ENCODE results near the gene TJP2.

Gene TJP2

DNA sequence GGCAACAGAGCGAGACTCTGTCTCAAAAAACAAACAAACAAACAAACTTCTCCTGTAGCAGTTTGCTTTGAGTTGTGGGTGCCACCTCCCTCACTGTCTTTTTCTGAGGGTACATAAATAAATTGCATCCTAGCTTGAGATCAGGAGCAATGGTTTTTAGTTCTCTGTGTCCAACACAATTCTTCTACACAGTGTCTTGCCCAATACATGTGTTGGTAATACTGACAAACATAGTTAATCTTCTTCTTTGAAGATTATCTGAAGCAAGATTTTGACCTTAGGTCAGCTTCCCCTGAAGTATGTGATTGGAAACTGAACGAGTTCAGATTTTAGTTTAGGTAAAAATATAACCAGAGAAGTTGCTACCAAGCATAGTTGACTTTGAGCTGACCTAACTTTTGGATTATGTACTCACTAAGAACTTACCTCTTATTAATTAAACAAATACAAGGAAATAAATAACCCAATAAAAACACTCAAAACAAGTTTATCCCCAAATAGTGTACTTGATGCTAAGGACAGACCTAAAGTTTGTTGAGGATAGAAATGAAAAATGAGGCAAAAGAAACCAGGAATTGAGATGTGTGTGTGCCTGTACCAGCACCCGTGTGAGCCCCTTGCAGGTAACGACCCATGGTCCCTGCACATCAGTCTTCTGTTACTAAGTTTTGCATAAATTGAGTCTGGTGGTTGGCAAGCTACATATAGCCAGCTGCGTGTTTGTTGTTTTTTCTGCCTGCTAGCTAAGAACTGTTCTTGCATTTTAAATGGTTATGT is 16.2 kb downstream of the TJP2 start:
- DNase-seq = no peak

DNA sequence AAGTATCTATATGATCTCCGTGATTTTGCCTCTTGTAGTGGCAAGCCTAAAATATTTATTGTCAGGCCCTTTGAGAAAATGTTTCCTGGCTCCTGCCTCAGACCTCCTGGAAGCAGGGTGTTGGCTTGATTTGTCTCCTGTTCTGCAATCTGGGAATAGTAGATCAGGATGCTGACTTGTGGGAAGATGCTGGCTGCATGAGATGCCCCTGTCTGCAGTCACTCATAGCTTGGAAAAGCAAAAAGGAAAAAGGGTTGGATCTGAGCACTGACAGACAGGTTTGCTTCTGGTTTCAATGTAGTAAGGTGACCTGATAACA is 16.7 kb downstream of the TJP2 start:
- no peak for DNase-seq

DNA sequence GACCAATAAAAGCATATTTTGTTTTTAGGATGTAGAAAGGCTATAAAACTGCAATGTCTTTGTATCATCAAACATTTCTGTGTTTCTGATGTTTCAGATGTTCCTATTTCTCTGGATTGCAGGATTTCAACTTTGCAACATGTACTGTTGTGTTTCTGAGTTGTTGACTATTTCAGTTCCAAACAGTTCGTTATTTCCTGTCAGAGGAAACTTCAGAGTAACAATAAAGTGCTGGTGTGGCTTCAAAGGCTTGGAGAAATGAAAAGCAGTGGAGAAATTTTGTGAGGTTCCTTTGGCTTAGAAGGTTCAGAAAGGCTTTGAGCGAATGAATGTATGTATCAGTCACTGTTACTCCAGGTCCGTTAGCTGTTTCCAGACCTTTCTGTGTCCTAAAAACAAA is 17.2 kb downstream of the TJP2 start:
- no peak for DNase-seq

DNA sequence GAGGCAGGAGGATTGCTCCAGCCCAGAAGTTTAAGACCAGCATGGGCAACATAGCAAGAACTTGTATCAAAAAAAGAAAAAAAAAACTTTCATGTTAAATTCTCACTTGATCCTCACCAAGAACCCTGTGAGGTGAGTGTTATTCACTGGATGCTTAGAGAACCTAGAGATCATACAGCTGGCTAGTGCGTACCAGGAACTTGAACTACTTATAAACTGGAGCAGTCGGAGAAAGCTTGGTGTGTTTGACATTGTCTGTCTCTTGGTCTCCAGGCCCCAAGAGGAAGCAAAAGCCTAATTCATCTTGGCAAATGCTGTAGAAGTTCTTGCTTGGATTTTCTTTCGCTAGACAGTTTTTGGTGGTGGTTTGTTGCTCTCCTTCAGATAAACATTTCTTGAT is 18.1 kb downstream of the TJP2 start:
- no peak for DNase-seq

DNA sequence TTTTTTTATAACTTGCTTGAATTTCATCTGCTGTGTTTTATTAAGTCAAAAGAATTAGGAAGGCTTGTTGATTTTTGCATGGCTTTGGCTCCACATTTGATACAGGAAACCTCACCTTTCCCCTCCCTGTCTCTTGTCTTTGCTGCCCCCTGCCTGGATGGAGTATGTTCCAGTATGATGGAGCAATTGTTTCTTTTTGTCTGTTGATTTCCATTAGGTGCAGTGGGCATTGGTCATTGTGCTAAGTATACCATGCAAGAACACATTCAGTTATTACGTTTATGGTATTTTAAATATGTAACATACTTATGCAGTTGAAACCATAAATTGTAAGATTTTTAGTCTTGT is 19.6 kb downstream of the TJP2 start:
- DNase-seq = no peak

DNA sequence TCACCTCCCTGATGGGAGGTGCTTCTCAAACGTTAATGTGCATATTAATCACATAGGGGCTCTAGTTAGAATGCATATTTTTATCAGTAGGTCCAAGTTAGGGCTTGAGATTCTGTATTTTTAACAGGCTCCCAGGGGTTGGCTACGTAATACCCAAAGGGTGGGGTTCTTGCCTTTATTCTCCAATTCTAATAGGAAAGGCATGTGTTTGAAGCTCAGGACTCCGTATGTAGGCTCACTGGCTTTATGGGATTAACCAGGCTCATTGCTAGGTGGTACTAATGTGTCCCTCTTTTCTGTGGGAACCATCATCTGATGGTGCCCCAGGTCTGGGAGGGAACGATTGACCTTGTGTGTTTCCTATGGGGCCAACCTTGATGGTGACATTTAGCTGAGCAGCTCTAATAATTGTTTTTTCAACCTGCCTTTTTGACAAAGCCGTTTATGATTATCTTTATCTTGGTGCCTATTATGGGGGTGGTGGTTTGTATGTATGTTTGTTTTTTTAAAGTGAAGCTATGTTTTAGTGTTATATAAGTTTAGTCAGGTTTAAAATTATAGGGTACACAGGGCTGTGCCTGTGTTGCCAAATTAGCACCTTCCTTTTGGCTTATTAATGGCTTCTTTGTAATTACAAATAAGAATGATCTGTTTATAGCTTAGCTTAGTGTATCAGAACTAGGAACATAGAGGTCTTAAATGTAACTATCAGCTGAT is 20.8 kb downstream of the TJP2 start:
- DNase-seq = no peak

DNA sequence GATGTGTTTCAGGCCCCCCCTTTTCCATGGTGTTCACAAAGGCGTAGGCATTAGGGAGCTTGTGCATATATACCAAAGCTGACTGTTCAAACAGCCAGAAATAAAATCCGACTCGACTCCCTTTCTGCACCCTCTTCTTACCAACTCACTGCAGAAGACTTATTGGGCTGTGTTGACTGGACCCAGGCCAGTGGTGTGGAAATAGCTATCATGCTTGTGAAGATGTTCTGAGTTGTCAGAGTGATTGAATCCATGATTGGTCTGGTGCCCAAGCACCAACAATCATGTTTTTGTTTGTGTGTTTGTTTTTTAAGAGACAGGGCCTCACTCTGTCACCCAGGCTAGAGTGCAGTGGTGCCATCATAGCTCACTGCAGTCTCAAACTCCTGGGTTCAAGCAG is 21.6 kb downstream of the TJP2 start:
- peak in 29 of 58 donors; percentile 9 to 82 (median 43) for DNase-seq

DNA sequence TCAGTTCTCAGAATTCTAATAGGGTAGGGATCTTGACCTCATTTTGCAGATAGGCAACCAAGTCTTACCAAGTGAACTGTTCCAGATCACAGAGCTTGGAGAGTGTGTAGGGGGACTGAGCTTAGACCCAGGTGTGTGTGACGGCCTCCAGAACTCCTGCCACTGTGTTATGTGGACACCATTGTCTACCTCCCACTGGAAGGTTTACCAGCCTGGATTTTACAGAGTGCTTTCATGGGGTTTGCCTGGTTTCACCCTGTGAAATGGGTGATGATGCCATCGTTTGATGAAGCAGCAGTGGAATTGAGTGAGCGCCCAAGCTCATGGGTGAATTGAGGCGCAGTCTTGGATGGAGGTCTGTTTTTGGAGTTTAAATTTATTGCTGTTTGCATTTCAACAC is 23.6 kb downstream of the TJP2 start:
- DNase-seq = no peak

DNA sequence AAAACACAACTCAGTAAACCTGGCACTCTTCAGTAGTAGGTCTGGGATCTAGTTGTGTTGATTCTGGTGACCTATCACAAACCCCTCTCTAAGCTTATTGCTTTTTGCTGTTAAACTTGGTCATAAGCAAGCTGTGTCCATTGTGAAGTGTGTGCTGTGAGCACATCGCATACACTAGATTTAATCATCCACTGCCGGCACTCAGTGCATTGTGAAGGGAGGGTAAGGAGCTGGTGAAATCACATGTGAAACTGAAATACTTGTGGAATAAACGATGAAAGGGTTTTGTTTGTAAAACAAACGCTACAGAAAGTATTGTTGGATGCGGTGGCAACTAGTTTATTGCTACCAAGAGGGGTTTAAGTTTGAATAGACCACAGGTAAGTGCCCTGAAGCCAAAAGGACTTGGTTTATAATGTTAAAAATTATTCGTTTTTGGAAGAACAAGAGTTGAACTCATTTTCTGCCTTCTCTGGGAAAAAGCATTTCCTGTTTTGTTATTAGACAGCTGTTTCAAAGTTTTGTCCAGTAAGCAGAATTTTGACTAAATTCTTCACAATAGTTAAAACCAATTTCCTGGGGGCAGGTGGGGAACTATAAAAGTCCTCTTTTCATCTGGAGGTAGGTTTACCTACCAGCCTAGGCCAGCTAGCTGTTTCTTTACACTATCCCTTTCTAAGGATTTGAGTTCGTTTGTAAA is 24.6 kb downstream of the TJP2 start:
- peak in 7 of 58 donors; percentile 14 to 51 (median 26) for DNase-seq

DNA sequence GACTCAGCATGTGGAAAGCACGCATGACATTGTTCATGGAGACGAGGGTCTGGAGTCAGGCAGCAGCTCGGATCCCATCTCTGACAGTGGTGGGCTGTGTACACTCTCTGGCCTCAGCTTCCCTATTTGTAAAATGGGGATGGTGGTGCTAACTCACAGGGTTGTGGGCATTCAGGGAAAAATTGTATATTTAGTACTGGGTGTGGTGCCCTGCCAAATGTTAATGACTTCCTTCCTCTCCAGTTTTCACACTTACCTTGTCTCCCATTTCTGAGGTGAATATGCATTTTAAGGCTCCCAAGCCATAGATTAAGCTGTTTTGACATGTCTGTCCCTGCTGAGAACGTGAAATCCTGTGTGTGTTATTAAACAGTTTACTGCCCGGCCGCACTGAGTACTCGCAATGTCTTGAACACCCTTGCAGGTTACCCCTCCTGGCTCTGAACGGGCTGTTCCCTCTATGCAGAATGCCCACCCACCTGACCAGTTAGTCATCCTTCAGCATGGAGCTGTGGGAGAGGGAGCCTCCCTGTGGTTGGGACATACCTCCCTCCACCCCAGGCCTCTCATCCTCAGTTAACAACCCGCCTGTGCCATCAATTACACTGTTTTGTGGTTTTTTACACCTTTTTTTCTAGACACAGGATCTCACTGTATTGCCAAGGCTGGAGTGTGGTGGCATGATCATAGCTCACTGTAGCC is 25.8 kb downstream of the TJP2 start:
- peak in 3 of 58 donors; percentile 13 to 22 (median 15) for DNase-seq

DNA sequence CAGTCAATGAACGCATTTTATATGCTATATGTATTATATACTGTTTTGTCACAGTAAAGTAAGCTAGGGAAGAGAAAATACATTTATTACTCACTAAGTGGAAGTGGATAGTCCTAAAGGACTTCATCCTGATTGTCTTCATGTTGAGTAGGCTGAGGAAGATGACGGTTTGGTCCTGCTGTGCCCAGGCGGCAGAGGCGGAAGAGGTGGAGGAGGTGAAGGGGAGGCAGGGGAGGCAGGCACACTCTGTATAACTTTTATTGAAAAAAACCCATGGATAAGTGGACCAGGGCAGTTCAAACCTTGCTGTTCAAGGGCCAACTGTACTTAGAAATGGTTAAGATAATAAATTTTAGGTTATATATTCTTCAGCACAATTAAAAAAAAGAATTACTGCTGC is 28.5 kb downstream of the TJP2 start:
- no peak for DNase-seq

DNA sequence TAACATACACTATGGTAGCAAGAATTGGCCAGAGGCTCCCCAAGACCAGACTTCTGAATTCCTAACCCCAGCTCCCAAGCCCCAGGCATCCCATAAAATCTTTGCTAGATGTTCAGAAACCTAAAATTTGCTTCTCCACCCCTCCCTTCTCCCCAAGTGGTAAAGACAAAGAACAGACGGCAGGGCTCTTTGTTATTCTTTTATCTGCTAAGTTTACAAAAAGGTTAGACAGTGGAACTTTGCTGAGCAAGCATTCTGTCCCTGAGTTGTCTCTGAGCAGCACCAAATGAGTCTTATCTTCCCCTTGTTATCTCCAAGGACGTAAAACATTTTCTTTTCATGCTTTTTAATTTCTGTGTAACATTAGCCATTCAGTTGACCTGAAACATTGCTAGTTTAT is 30.2 kb downstream of the TJP2 start:
- no peak for DNase-seq

DNA sequence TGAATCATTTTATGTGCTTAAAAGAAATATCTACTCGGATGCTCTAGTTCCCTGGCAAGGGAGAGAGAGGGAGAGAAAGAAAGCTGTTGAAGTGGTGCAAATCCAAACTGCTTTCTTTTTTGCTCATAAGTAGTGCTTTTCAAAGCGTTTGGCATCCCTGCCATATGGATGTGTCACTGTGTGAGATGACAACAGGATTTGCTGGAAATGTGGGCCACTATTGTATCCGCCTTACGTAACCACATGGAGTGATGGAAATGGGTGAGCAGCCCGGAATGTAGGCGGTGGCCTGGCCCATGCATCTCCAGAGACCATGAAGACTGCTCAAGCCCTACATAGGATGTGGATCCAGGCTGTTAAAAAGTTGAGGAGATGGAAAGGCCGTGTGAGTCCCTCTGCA is 30.8 kb downstream of the TJP2 start:
- DNase-seq = peak in 55 of 58 donors; percentile 3 to 87 (median 58)

DNA sequence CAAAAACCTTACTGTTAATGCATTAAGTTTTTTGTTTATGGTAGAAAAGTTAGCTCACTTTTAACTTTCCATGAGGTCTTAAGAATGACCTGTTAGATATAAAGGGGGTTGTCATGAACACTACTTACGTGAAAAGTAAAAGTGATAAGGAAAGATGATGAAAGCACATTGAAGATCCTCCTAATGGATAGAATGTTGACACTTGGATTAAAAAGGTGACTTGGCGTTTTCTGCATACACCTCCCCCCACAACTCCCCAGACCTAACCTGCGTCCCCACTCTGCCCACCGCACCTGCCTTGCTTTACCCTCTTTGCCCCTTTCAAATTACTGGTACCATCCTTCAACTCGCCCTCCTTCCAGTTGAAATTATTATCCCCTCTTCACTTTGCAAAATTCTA is 32.0 kb downstream of the TJP2 start:
- no peak for DNase-seq

DNA sequence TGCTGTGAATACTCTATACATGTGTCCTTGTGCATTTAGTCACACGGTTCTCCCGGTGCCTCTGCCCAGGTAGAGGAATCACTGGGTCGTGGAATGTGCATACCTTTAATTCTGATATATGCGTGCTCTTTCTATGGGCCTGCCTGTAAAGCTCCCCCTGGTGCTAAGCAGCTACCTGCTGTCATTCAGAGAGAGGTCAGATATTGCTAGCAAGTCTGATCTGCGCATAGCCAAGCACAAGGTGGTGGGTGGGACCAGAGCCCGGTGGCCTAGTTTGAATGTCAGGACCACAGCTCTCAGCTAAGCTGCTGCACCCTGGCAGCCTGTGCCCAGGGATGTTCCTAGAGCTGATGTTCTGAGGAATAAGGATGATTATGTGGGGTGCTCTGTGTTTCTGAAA is 33.4 kb downstream of the TJP2 start:
- DNase-seq = peak in 1 of 58 donors; percentile 15

DNA sequence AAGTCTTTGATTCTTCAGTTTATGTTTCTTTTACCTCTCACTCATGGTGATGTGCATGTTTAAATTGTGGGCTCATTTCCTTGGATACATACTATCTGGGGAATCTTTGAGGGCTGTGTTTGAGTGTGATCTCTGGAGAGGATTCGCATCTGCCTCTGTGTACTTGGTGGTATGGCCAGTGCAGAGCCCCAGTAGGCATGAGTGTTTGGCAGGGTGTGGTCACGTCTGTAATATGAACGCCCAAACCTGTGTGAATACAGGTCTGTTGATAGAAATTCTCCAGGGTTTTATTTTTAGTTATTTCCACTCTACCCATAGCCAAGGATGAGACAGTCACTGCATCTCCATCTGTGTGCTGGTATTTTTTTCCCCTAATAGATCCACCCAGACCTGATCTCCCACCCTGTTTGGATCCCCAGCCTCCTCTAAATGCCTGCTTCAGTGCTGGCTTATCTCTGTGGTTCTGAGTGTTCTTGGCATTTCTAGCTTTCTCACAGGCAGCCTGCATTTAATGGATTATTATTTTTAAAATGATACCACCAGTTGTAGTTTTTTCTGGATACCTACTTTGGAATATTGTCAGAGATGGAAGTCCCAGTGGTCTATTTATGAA is 37.5 kb downstream of the TJP2 start:
- no peak for DNase-seq

DNA sequence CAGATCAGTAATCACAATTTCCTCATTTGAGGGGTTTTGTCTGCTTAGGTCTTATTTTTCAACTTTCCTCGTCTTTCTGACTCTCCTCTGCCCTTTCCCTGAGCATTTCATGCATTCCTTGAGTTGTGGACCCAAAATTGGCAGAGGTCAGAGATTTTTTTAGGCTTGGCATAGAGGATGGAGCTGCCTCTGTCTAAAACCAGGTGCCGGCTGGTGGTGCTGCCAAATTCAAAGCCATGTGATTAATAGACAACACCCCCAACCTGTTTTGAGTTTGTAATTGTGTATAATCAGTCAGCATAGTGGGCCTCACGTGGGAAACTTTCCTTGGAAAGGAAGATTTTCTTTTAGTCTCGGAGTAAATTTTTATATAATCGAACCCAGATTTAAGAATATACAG is 39.6 kb downstream of the TJP2 start:
- DNase-seq = no peak

DNA sequence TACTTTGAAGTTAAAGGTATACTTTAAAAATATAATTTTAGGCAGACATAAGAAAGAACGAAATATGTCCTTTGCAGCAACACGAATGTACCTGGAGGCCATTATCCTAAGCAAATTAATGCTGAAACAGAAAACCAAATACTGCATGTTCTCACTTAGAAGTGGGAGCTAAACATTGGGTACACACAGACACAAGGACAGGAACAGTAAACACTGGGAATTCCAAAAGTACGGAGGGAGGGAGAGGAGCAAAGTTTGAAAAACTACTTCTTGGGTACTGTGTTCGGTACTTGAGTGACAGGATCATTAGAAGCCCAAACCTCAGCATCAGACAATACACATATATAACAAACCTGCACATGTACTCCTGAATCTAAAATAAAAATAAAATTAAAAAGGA is 40.9 kb downstream of the TJP2 start:
- DNase-seq = no peak

DNA sequence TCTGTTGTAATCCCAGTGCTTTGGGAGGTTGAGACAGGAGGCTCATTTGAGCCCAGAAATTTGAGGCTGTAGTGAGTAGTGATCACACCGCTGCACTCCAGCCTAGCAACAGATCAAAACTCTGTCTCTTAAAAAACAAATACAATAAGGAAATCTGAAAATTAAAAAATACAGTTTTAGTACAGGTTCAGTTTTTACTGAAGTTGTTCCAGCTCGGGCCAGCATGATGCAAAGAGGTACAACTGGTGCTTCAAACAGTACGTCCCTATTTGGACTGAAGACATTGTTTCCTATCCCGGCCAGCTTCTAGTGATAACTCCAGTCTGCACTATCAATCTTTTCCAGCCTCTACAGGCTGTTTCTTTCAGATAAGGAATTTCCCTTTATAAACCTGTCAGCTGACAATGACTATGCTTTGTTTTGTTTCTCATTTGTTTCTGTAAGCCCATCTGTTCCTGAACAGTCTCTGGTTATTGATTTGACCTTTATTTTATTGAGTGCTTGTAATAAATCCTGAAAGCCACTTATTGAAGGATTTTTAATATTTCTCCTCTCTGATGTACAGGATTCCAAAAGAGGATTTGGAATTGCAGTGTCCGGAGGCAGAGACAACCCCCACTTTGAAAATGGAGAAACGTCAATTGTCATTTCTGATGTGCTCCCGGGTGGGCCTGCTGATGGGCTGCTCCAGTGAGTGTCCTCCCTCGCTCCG is 41.9 kb downstream of the TJP2 start:
- DNase-seq = no peak

DNA sequence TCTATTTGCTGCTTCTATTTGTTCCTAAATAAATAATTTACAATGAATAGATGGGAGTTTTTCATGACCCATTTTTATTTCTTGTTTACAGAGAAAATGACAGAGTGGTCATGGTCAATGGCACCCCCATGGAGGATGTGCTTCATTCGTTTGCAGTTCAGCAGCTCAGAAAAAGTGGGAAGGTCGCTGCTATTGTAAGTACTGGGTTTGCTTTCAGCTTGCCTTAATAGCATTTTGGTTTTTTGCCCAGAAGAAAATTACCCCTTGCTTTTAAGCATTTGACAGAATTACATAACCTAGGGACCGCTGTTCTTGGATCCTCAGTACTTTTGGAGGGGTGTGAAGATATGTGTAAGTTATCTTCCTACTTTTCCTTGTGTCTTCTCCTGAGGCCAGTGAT is 44.1 kb downstream of the TJP2 start:
- peak in 4 of 58 donors; percentile 3 to 38 (median 11) for DNase-seq

DNA sequence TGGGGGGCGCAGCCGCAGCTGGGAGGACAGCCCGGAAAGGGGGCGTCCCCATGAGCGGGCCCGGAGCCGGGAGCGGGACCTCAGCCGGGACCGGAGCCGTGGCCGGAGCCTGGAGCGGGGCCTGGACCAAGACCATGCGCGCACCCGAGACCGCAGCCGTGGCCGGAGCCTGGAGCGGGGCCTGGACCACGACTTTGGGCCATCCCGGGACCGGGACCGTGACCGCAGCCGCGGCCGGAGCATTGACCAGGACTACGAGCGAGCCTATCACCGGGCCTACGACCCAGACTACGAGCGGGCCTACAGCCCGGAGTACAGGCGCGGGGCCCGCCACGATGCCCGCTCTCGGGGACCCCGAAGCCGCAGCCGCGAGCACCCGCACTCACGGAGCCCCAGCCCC is 47.0 kb downstream of the TJP2 start:
- DNase-seq = no peak
